GM12878 (cell line): ENCODE results near the gene WTAP.

Experiments used
- CEBPB ChIP-seq, 2 experiments: fragments of 150-350 bp in 1 of 2; IDR thresholded peaks; 2 replicates each; pipeline ENCODE4 v1.6.1; 2012 to 2014; ENCODE audit warnings: low read depth in 2 of 2, low read length in 2 of 2, borderline replicate concordance in 1 of 2, inconsistent platforms in 1 of 2
- CTCF ChIP-seq, 3 experiments: IDR thresholded peaks in 2 of 3; conservative IDR thresholded peaks in 1 of 3; 2 replicates each; pipeline ENCODE4 v1.5.1; 2011; ENCODE audit warnings: low read depth in 3 of 3, low read length in 3 of 3, mild to moderate bottlenecking in 3 of 3, control low read depth in 2 of 3, moderate library complexity in 2 of 3, inconsistent platforms in 1 of 3, mixed read lengths in 1 of 3; ENCODE audit not compliant: control insufficient read depth in 2 of 3, insufficient read depth in 1 of 3; ENCODE audit errors: extremely low read depth in 1 of 3
- EZH2 ChIP-seq: IDR thresholded peaks from 2 replicates; pipeline ENCODE4 v1.6.1; 2012; ENCODE audit warnings: low read depth, mild to moderate bottlenecking, control low read depth, inconsistent platforms, low read length, borderline replicate concordance; ENCODE audit not compliant: control insufficient read depth
- SRF ChIP-seq, 2 experiments: IDR thresholded peaks; 2 replicates each; pipeline ENCODE4 v1.6.1; 2011; ENCODE audit warnings: low read depth in 2 of 2, low read length in 2 of 2, mild to moderate bottlenecking in 1 of 2, moderate library complexity in 1 of 2
- YY1 ChIP-seq: IDR thresholded peaks from 2 replicates; pipeline ENCODE4 v1.6.1; 2011; ENCODE audit warnings: low read depth, mild to moderate bottlenecking, low read length

GRCh38 chr6:159758031-159759001 lies 31.0 kb downstream of the WTAP start:
- TF ChIP-seq YY1 (no peak), EZH2 (no peak), CEBPB (IDR thresholded peaks at IDR 0.05; ENCODE audit: borderline replicate concordance in 1 of 2, low read depth in 2 of 2, low read length in 2 of 2) (no peak), CTCF (IDR thresholded peaks at IDR 0.05 in 2 of 3, conservative IDR thresholded peaks at IDR 0.05 in 1 of 3; ENCODE audit: control insufficient read depth in 2 of 3, extremely low read depth in 1 of 3, insufficient read depth in 1 of 3, low read depth in 3 of 3, low read length in 3 of 3) (0 out of 6 replicates have a peak, but pooled peaks of 1 of the 3 experiments have one; percentile 8), SRF (IDR thresholded peaks at IDR 0.05; ENCODE audit: low read depth in 2 of 2, low read length in 2 of 2) (no peak)
